Activated CD4-positive, alpha-beta T cell treated with anti-CD3 and anti-CD28 coated beads for 4 hours (primary cell): ENCODE data around the gene CHCHD4.

ENCODE experiments used
- DNase-seq, 2 donors: peaks; one replicate each; pipeline ENCODE4 v3.0.0-alpha.2; 2020

Gene CHCHD4

GRCh38 chr3:14148041-14148985 is 23.6 kb upstream of the CHCHD4 start:
- DNase-seq = no peak

- no peak for DNase-seq
Observed at GRCh38 chr3:14147617-14148016, 22.9 kb upstream of the CHCHD4 start.

- no peak for DNase-seq
Observed at GRCh38 chr3:14147066-14147435, 22.4 kb upstream of the CHCHD4 start.

- DNase-seq = no peak
Observed at GRCh38 chr3:14146381-14147065, 21.9 kb upstream of the CHCHD4 start.

- DNase-seq = no peak
Observed at GRCh38 chr3:14145670-14146380, 21.2 kb upstream of the CHCHD4 start.

- no peak for DNase-seq
Observed at GRCh38 chr3:14145236-14145635, 20.6 kb upstream of the CHCHD4 start.

- DNase-seq = peak; percentile 53 to 63
Observed at GRCh38 chr3:14144423-14145075, 19.9 kb upstream of the CHCHD4 start.

GRCh38 chr3:14143271-14144225 is 18.9 kb upstream of the CHCHD4 start:
- no peak for DNase-seq

- peak; percentile 37 to 52 for DNase-seq
Observed at GRCh38 chr3:14142567-14143270, 18.0 kb upstream of the CHCHD4 start.

- no peak for DNase-seq
Observed at GRCh38 chr3:14141602-14142341, 17.1 kb upstream of the CHCHD4 start.

- no peak for DNase-seq
Observed at GRCh38 chr3:14141144-14141543, 16.5 kb upstream of the CHCHD4 start.

GRCh38 chr3:14140668-14141067 is 16.0 kb upstream of the CHCHD4 start:
- no peak for DNase-seq

- no peak for DNase-seq
Observed at GRCh38 chr3:14139771-14140170, 15.1 kb upstream of the CHCHD4 start.

GRCh38 chr3:14138878-14139655 is 14.4 kb upstream of the CHCHD4 start:
- DNase-seq = no peak

- DNase-seq = no peak
Observed at GRCh38 chr3:14138109-14138877, 13.6 kb upstream of the CHCHD4 start.

- DNase-seq = no peak
Observed at GRCh38 chr3:14137445-14137844, 12.8 kb upstream of the CHCHD4 start.

GRCh38 chr3:14137004-14137403 is 12.3 kb upstream of the CHCHD4 start:
- DNase-seq = no peak

- no peak for DNase-seq
Observed at GRCh38 chr3:14135581-14135980, 10.9 kb upstream of the CHCHD4 start.

GRCh38 chr3:14134291-14134690 is 9.6 kb upstream of the CHCHD4 start:
- no peak for DNase-seq
